Dendritic cell treated with granulocyte-macrophage colony-stimulating factor and Interleukin-4, amounts not matched to agents 40 ng/mL and 50 ng/mL, for 4 days (primary cell): ENCODE data around the gene DOP1A.

Experiments used
- H3K27ac Mint-ChIP-seq: one replicate; pipeline ENCODE4 v1.8.0; 2022; ENCODE audit warnings: mild to moderate bottlenecking, mixed read lengths
- H3K27me3 Mint-ChIP-seq: one replicate; pipeline ENCODE4 v1.8.0; 2022; ENCODE audit warnings: mild to moderate bottlenecking, mixed read lengths
- H3K36me3 Mint-ChIP-seq: one replicate; pipeline ENCODE4 v1.8.0; 2022; ENCODE audit warnings: low read depth, mixed read lengths
- H3K4me1 Mint-ChIP-seq: one replicate; pipeline ENCODE4 v1.8.0; 2022; ENCODE audit warnings: low read depth, mixed read lengths
- H3K4me3 Mint-ChIP-seq: one replicate; pipeline ENCODE4 v1.8.0; 2022; ENCODE audit warnings: mild to moderate bottlenecking, moderate library complexity, mixed read lengths
- H3K9me3 Mint-ChIP-seq: one replicate; pipeline ENCODE4 v1.8.0; 2022; ENCODE audit warnings: mixed read lengths
- intact Hi-C: fragments of 100-400 bp; cut with micrococcal nuclease; formaldehyde crosslinking; loops from one replicate; pipeline ENCODE4 v1.15.0; 2022

Gene DOP1A

GRCh38 chr6:83151114-83151513 is 83.6 kb downstream of the DOP1A start:
- Mint-ChIP-seq H3K9me3 (no peaks in the 10 kb centered on the region), H3K36me3 (peaks cover 76% of the 10 kb centered on the region), H3K27me3 (no peaks in the 10 kb centered on the region), H3K27ac (no peak overlapping the region), H3K4me1 (no peaks in the 10 kb centered on the region), H3K4me3 (no peak overlapping the region)
- intact Hi-C loops = no loop called here

DNA sequence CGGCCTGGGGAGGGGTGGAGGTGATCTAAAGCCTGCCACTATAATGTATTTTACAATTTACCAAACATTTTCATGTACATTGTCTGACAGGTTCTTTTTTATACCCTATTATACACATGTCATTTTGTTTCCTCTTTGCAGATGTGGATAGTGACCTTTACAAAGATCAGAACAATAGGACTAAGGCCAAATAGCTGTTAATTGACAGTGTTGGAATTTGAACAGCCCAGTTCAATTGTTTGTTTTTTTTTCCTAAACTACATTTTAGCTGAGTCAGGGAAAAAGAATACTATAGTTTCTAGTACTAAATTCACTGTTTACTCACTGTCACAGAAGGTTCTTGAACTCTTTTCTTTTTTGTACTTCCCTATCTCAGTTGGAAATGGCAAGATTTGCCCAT is 85.4 kb downstream of the DOP1A start:
- Mint-ChIP-seq H3K27me3 (no peaks in the 10 kb centered on the region), H3K4me3 (no peak overlapping the region), H3K27ac (no peak overlapping the region), H3K36me3 (peaks cover 88% of the 10 kb centered on the region), H3K9me3 (no peaks in the 10 kb centered on the region), H3K4me1 (no peaks in the 10 kb centered on the region)
- intact Hi-C loops = no loop called here

GRCh38 chr6:83153883-83154521 is 86.5 kb downstream of the DOP1A start:
- Mint-ChIP-seq H3K27me3 (no peaks in the 10 kb centered on the region), H3K36me3 (peaks cover 82% of the 10 kb centered on the region), H3K4me1 (no peaks in the 10 kb centered on the region), H3K27ac (no peak overlapping the region), H3K4me3 (no peak overlapping the region), H3K9me3 (no peaks in the 10 kb centered on the region)
- intact Hi-C loops = no loop called here

DNA sequence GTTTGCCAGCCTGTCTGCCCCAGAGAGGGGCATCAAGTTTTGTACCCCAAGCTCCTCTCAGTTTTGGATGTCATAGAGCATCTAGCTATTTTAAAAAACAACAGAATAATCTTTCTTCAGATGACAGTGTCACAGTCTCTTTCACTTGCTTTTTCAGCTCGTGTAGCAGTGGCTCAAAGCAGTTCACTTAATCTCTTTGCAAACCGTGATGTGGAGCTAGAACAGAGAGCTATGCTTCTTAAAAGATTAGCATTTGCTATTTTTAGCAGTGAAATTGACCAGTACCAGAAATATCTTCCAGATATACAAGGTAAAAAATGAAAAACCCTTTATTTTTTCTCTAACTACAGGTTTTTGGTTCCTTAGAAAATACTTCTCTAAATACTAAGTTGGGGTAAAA is 88.3 kb downstream of the DOP1A start:
- Mint-ChIP-seq H3K9me3 (no peaks in the 10 kb centered on the region), H3K27me3 (no peaks in the 10 kb centered on the region), H3K27ac (no peak overlapping the region), H3K4me3 (no peak overlapping the region), H3K36me3 (peaks cover 85% of the 10 kb centered on the region), H3K4me1 (no peaks in the 10 kb centered on the region)
- intact Hi-C loops = no loop called here

DNA sequence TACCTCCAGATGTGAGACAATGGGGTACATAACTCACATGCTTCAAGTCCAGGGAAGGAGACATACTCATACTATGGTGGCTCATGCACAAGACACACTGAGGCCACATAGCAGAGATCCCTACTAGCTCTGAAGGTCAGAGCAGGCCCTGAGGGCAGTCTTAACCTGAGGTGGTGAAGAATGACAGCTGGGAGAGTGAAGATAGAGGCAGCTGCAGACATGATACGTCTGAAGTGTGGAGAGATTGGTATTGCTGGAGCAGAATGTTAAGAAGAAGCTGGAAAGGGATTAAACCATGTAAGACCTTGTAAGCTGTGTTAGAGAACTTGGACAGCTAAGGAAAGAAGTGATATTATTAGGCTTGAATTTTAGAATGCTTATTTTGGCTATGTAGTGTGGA is 92.7 kb downstream of the DOP1A start:
- no peaks in the 10 kb centered on the region for H3K9me3 Mint-ChIP-seq
- H3K4me1 Mint-ChIP-seq = no peaks in the 10 kb centered on the region
- H3K27ac Mint-ChIP-seq = no peak overlapping the region
- no peaks in the 10 kb centered on the region for H3K27me3 Mint-ChIP-seq
- peaks cover 79% of the 10 kb centered on the region for H3K36me3 Mint-ChIP-seq
- intact Hi-C loops = no loop called here
- no peak overlapping the region for H3K4me3 Mint-ChIP-seq

DNA sequence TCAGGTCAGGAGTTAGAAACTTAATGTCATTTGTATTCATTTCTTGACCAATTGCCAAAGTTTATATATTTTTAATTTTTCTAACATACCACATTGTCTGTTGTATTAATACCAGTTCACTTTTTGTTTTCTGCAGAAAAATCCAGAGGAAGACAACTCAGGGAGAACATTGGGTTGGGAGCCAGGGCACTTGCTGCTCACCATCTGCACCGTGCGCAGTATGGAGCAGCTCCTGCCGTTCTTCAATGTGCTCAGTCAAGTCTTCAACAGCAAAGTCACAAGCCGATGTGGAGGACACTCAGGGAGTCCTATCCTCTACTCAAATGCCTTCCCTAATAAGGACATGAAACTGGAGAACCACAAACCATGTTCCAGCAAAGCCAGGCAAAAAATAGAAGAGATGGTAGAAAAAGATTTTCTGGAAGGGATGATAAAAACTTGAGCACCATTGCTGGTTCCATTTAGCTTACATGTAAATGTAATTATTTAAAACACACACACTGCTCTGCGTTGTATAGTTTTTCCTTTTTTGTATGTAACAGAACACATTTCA is 100.3 kb downstream of the DOP1A start:
- Mint-ChIP-seq H3K36me3 (peaks cover 98% of the 10 kb centered on the region), H3K9me3 (no peaks in the 10 kb centered on the region), H3K27ac (no peak overlapping the region), H3K27me3 (no peaks in the 10 kb centered on the region), H3K4me1 (no peaks in the 10 kb centered on the region), H3K4me3 (no peak overlapping the region)
- intact Hi-C loops = no loop called here

- intact Hi-C loops = no loop called here
- H3K4me3 Mint-ChIP-seq = no peak overlapping the region
- no peaks in the 10 kb centered on the region for H3K9me3 Mint-ChIP-seq
- no peaks in the 10 kb centered on the region for H3K4me1 Mint-ChIP-seq
- peaks cover 98% of the 10 kb centered on the region for H3K36me3 Mint-ChIP-seq
- H3K27me3 Mint-ChIP-seq = no peaks in the 10 kb centered on the region
- no peak overlapping the region for H3K27ac Mint-ChIP-seq
Observed at GRCh38 chr6:83168556-83168955, 101.1 kb downstream of the DOP1A start.

- intact Hi-C loops = no loop called here
- no peak overlapping the region for H3K27ac Mint-ChIP-seq
- no peaks in the 10 kb centered on the region for H3K9me3 Mint-ChIP-seq
- no peaks in the 10 kb centered on the region for H3K4me1 Mint-ChIP-seq
- no peak overlapping the region for H3K4me3 Mint-ChIP-seq
- peaks cover 100% of the 10 kb centered on the region for H3K36me3 Mint-ChIP-seq
- H3K27me3 Mint-ChIP-seq = no peaks in the 10 kb centered on the region
Observed at GRCh38 chr6:83169106-83169505, 101.6 kb downstream of the DOP1A start.

DNA sequence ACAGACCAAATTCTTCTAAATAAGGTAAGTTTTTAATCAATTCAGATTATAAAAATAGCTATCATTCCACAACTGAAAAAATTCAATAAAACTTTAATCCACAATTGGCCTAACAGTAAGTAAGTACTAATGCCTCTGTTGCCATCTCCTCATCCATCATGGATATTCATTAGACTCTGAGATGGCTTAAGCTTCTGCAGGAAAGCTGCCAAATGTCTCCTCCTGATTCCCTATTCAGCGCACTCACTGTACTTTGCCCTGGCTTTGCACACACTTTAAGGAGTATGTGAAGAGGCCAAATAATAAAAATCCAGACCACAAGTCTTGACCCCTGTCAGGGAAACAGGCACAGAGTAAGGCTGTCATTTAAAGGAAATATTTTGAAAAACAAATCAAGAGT is 102.0 kb downstream of the DOP1A start:
- intact Hi-C loops = no loop called here
- H3K27me3 Mint-ChIP-seq = no peaks in the 10 kb centered on the region

DNA sequence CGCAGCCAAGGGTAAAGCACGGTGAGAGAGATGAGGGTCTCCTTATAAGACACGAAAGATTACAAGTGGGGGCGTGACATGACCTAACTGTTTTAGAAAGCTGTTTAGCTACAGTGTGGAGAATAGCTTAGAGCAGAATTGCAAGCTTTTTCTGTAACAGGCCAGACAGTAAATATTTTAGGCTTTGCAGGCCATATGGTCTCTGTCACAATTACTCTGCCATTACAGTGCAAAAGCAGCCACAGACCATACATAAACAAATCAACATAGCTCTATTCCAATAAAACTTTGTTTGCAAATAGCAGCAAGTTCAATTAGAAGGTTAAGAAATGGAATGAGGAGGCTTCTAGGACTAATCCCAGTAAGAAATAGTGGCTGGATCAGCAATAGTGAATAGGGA is 108.8 kb downstream of the DOP1A start:
- intact Hi-C loops = no loop called here
- Mint-ChIP-seq H3K27ac (no peak overlapping the region), H3K4me1 (no peaks in the 10 kb centered on the region), H3K4me3 (no peak overlapping the region), H3K36me3 (peaks cover 79% of the 10 kb centered on the region), H3K9me3 (no peaks in the 10 kb centered on the region), H3K27me3 (no peaks in the 10 kb centered on the region)

More for the DNA sequence above, 102.0 kb downstream of the DOP1A start:
- Mint-ChIP-seq H3K4me1 (no peaks in the 10 kb centered on the region), H3K27ac (no peak overlapping the region), H3K9me3 (no peaks in the 10 kb centered on the region), H3K4me3 (no peak overlapping the region), H3K36me3 (peaks cover 100% of the 10 kb centered on the region)

GRCh38 chr6:83180426-83180950 is 113.0 kb downstream of the DOP1A start:
- Mint-ChIP-seq H3K4me1 (no peaks in the 10 kb centered on the region), H3K27me3 (no peaks in the 10 kb centered on the region), H3K4me3 (no peak overlapping the region), H3K36me3 (peaks cover 86% of the 10 kb centered on the region), H3K9me3 (no peaks in the 10 kb centered on the region), H3K27ac (no peak overlapping the region)
- intact Hi-C loops = no loop called here

GRCh38 chr6:83182114-83182513 is 114.6 kb downstream of the DOP1A start:
- intact Hi-C loops = no loop called here
- Mint-ChIP-seq H3K4me3 (no peak overlapping the region), H3K36me3 (peaks cover 82% of the 10 kb centered on the region)

DNA sequence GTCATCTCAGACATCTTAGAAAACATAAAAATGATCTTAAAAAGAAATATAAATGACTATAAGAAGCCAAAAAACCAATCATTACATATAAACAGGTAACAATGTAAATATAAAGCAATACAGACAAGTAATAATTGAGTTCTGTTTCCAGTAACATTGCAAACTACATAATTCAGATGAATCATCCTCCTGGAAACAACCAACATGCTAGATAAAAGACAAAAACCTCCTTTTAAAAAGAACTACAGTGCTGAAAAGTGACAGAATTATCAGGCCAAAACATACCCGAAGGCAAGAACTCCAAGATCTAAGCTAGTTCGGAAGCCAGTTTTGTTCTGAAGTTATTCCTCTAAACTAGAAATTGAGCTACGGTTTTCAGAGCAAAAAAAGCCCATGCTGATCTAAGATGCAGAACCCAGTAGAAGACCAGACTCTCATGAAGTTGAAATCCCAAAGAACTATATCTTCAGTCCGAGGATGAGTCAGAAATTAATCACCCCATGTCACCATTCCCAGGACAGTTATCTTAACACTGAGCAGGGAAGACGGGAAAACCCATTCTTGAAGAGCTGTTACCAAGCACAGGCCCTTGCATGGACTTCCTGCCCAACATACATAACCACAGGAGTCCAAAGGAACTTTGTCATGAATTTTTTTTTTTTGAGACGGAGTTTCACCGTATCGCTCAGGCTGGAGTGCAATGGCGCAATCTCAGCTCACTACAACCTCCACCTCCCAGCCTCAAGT is 115.8 kb downstream of the DOP1A start:
- Mint-ChIP-seq H3K36me3 (peaks cover 72% of the 10 kb centered on the region), H3K4me1 (no peaks in the 10 kb centered on the region), H3K27ac (no peak overlapping the region), H3K9me3 (no peaks in the 10 kb centered on the region), H3K27me3 (no peaks in the 10 kb centered on the region), H3K4me3 (no peak overlapping the region)
- intact Hi-C loops = no loop called here

More at GRCh38 chr6:83182114-83182513, 114.6 kb downstream of the DOP1A start:
- H3K27ac Mint-ChIP-seq = no peak overlapping the region
- H3K27me3 Mint-ChIP-seq = no peaks in the 10 kb centered on the region
- no peaks in the 10 kb centered on the region for H3K9me3 Mint-ChIP-seq
- H3K4me1 Mint-ChIP-seq = no peaks in the 10 kb centered on the region

DNA sequence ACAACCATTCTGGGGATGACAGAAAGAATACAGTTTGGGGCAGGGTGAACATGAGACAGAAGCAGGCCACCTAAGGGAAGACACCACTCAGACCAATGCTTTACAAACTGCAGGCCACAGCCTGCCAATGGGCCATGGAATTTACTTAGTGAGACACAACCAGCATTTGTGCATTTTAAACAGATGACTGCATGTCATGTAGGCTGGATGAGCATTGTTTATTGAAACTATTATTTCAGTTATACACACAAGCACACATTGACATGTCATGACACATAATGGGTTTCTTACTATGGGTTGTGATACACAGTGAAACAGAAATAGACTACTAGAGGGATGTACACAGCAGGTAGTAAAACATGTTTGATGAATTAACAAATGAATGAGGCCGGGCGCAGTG is 117.6 kb downstream of the DOP1A start:
- peaks cover 73% of the 10 kb centered on the region for H3K36me3 Mint-ChIP-seq
- H3K27ac Mint-ChIP-seq = no peak overlapping the region
- no peak overlapping the region for H3K4me3 Mint-ChIP-seq
- H3K9me3 Mint-ChIP-seq = no peaks in the 10 kb centered on the region
- no peaks in the 10 kb centered on the region for H3K27me3 Mint-ChIP-seq
- no peaks in the 10 kb centered on the region for H3K4me1 Mint-ChIP-seq
- intact Hi-C loops = no loop called here
